T47D (cell line): ENCODE measurements around the gene FKBP2.

Experiments used
- DNase-seq, 2 experiments: peaks; one replicate each; pipeline versions ENCODE4 v3.0.0 to v3.0.0-alpha.2; 2011 to 2012; ENCODE audit warnings: low read depth in 1 of 2, low spot score in 1 of 2
- JUND ChIP-seq: IDR thresholded peaks from 2 replicates; pipeline ENCODE4 v1.6.1; 2012; ENCODE audit warnings: low read depth
- in situ Hi-C: cut with HindIII; loops from 2 replicates; pipeline ENCODE4 v1.10.0; 2016; ENCODE audit warnings: low sequenced_read_pairs, low pct_unique_long_range_greater_than_20kb

Gene FKBP2

DNA sequence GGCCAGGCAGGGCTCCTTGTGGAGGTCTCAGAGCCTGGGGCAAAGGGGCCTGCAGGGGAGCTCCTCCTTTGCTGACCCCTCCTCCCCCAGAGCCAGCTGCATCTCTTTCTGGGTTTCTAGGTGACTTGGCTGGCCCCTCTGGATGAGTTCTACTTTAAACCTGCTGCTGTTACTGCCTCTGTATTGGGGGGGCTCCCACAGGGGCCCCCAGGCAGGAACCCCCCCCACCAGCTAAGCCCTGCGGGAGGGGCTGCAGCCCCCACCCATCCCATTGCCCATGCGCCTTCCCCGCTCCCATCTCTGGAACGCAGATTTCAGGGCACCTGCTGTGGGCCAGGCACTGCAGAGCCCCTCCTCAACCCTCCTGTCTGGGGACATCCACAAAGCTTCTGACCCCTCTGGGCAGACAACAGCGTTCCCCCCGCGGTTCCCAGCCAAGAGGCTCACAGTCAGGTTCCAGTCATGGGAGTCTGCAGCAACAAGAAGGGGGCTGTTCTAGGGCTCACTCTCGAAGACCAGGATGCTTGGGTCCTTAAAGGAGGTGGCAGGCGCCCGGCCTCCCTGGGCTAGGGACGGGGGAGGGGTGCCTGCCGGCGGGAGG lies 9.6 kb downstream of the FKBP2 start:
- peak in 1 of 2 experiments; percentile 45 for DNase-seq
- in situ Hi-C loops, result no loop called here
- TF ChIP-seq JUND, result no peak

DNA sequence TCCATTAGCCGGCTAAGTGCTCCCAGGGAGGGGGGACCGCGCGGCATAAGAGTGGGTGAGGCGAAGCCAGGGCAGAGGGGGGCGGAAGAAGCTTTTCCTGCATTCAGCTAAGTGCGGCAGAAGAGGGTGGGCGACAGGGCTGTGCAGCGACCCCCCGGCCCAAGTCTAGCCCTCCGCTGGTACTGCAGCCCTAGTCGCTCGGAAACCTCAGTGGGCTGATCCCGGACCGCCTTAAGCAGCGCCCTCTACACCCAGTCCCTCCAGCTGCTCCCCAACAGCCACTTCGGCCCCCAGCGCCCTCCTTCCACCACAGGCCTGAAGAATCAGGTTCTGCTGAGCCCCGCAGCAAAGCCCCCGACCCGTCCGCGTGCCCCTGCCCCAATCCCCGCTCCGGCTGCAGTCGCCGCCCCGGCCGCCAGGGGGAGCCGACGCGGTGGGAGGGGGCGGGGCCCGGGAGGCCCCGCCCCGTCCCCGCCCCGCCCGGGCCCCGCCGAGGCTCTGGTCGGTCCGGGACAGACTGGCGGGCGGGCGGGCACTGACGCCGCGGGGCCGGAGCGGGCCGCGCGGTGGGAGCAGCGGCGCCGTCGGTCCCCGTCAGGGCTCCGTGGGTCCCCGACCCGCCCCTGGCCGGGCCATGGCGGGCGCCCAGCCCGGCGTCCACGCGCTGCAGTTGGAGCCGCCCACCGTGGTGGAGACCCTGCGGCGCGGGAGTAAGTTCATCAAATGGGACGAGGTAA lies 10.3 kb downstream of the FKBP2 start, which contains the start of gene PLCB3:
TSS of gene PLCB3 (plus strand) at position 515 of the 737 bp plus-strand sequence. CDS start at position 635, 120 bp downstream.
- TF ChIP-seq JUND, result no peak

DNA sequence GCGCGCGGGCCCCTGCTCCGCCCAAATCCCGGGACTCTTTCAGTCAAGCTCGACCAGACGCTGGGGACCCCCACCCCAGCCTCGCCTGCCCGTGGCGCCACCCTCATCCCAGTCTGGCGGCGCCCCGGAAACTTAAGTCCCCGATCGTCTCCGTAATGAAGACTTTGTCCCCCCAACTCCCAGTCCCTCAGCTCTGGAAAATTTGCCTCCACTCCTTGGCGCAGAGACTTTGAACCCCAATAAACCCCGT lies 10.8 kb downstream of the FKBP2 start:
- TF ChIP-seq JUND, result no peak
- no peak for DNase-seq
- in situ Hi-C loops, result no loop called here

More for the DNA sequence above, 10.3 kb downstream of the FKBP2 start, which contains the start of gene PLCB3:
- peak; percentile 72 to 80 for DNase-seq
- in situ Hi-C loops, result no loop called here

DNA sequence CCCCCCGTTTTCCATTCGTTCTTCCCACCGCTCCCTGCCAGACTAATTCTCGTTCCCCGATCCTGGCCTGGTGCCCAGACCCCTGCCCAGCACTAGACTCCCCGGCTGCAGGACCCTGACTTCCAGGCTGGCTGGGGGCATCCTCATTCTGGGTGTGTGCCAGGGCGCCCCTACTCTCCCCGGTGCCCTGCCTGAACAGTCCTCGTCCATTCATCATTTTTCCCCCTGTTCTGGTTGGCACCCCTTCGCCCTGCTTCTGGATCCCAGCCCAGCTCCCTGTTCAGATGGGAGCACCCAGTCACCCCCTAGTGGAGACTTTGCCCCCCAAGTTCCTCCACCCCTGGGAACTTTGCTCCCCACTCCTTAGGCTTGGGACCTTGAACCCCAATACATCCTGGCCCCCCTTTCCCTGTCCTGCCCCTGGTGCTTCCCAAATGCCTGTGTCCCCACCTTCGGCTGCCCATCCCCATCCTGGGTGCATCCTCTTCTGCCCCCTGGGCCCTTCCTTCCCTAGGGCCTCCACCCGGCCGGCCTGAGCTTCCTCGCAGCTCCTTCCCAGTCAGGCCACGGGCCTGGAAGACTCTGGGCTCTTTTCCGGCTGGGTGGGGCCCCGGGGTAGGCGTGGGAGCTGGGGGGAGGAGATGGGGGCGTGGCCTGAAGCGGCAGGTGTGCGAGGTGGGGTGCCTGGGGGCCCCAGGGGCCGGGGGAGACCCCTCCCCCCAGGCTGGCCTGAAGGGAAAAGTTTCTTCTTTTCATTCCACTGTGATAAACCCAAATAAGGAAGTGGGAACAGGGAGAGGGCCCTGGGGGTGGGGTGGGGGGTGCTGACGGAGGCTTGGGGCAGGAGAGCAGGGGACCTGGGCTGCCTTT lies 11.3 kb downstream of the FKBP2 start:
- in situ Hi-C loops, result no loop called here
- TF ChIP-seq JUND, result no peak
- DNase-seq, result peak; percentile 84 to 95

DNA sequence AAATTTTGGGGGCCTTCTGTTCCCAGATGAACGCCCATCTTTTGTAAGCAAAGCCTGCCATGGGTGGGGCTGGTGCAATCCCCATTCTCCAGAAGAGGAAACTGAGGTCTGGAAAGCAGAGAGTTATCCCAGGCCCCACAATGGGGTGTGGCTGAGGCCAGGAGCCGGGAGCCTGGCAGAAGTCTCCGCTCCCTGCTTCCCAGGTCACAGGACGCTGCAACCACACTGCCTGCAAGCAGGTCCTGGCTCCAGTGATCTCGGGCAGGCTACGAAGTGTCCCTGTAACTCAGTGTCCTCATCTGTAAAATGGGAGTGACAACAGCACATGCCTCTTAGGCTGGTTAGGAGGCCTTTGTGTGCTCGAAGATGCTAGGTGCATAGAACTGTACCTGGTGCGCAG lies 12.1 kb downstream of the FKBP2 start:
- no peak for TF ChIP-seq JUND
- no peak for DNase-seq
- in situ Hi-C loops, result no loop called here

DNA sequence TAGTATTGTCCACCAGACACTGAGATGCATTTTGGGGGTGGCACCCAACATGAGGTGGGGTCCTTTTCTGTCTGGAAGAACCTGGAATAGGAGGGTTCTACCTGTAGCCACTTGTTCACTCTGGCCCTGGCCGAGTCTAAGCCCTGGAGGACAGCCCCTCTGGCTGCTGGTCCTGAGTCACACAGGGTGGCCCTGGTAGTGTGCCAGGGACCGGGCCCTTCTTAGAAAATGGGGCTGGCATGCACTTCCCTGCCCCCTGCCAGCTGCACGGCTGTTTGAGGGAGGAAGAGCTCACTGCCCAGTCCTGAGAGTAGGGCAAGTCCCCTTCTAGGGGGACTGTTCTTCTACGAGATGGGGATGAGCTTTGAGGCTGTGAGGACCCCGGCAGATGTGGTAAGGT lies 12.6 kb downstream of the FKBP2 start:
- no peak for TF ChIP-seq JUND
- DNase-seq, result no peak

DNA sequence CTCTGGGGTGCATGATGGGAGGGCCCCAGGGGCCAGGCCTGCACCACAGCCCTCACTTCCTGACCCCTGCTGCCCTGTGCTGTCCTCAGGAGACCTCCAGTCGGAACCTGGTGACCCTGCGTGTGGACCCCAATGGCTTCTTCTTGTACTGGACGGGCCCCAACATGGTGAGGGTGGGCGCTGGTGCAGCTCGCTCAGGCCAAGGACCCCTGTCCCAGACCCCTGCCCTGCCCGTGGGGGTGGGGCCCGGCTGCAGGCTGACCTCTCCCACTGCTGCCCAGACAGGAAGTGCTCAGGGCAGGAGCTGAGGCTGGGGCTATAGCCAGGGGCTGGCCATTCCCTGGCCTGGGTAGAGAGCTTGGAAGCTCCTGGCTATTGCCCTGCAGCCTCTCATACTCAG lies 13.4 kb downstream of the FKBP2 start:
- in situ Hi-C loops, result no loop called here
- DNase-seq, result no peak
- TF ChIP-seq JUND, result no peak

More for the DNA sequence above, 12.6 kb downstream of the FKBP2 start:
- in situ Hi-C loops, result no loop called here

DNA sequence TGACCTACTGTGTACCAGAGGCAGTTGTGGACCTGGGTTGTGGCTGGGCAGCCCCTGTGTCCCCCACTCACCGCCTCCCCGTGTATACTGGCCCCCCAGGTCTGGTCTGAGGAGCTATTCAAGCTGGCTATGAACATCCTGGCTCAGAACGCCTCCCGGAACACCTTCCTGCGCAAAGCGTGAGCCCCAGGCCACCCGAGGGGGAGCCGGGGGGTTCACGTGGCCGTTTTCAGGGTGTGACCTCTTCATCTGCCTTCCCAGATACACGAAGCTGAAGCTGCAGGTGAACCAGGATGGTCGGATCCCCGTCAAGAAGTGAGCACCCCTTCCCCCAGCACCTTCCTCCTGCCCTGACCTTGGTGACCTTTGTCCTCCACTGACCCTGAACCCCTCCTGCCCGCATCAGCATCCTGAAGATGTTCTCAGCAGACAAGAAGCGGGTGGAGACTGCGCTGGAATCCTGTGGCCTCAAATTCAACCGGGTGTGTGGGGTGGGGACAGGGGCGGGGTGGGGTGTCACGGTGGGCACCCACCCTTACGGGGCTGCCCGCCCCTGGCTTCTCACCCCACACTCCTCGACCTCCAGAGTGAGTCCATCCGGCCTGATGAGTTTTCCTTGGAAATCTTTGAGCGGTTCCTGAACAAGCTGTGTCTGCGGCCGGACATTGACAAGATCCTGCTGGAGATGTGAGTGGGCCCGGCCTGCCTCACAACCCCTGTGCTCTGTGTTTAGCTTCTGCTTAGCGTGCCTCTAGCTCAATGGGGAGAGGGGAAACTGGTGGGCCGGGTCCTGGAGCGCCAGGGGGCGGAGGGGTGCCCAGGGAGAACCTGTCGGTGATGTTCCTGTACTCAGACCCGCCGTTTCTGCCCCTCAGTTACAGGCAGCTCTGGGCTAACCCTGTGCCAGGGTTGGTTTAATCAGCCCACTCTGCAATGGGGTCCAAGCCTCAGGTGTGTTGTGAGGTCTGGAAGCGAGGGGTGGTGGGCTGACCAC lies 14.5 kb downstream of the FKBP2 start:
- no peak for TF ChIP-seq JUND
- no peak for DNase-seq
- in situ Hi-C loops, result no loop called here

DNA sequence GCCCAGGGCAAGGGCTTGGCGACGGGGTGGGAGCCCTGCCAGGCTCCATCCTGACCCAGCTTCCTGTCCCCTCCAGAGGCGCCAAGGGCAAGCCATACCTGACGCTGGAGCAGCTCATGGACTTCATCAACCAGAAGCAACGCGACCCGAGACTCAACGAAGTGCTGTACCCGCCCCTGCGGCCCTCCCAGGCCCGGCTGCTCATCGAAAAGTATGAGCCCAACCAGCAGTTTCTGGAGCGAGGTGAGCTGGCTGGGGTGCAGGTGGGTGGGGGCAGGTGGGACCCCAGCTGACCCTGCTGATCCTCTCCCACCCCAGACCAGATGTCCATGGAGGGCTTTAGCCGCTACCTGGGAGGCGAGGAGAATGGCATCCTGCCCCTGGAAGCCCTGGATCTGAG lies 15.4 kb downstream of the FKBP2 start:
- no peak for TF ChIP-seq JUND
- no peak for DNase-seq
- in situ Hi-C loops, result no loop called here

DNA sequence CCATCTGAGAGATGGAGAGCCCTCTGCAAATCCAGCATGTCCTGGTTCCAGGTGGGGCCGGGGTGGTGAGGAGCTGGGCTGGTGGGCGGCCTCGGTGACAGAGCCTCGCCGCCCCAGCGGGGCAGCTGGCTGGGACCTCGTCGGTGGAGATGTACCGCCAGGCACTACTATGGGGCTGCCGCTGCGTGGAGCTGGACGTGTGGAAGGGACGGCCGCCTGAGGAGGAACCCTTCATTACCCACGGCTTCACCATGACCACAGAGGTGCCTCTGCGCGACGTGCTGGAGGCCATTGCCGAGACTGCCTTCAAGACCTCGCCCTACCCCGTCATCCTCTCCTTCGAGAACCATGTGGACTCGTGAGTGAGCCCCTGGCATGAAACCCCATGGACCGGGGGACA lies 17.5 kb downstream of the FKBP2 start:
- TF ChIP-seq JUND, result no peak
- in situ Hi-C loops, result no loop called here
- DNase-seq, result no peak

DNA sequence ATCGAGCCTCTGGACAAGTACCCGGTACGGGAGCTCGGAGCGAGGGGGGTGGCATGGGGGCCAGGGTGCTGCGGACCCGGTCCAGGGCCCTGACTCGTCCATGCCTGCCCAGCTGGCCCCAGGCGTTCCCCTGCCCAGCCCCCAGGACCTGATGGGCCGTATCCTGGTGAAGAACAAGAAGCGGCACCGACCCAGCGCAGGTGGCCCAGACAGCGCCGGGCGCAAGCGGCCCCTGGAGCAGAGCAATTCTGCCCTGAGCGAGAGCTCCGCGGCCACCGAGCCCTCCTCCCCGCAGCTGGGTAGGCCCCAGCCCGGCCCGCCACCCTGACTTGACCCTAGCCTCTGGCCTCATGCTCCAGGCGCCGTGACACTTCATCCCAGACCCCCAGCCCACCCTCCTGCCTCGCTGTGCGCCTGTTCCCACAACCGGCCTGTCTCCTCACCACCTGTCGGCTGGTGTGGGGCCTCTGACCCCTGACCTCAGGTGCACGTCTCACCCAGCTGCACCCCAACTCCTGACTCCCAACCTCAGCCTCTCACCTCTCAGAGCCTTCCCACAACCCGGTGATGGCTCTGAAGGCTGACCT lies 18.1 kb downstream of the FKBP2 start:
- no peak for DNase-seq
- in situ Hi-C loops, result no loop called here
- no peak for TF ChIP-seq JUND
